Measurements from ENCODE around the gene AJUBA. TPM values are rescaled to one million over a fixed set of nuclear protein-coding genes. Genes with fewer than 3 reads are reported as not detected.

AJUBA gene
- total RNA-seq (1 to 10 TPM; 5.0 to 5.5 (median 5.1) TPM), polyA plus RNA-seq (1 to 10 TPM in 2 of 3 donors, under 1 TPM in 1; 0.23 to 7.8 (median 6.0) TPM)

- peak within 1 kb of the TSS; percentile 80 to 88 (median 84) for H3K27ac ChIP-seq
- 1% methylated on average over 48 of the region's 48 CpGs for WGBS, 2 donors
- peaks cover 0 to 4% (median 0%) of the 10 kb centered on the region in 4 donors for H3K36me3 ChIP-seq
- H3K27me3 ChIP-seq, result peaks cover 0 to 6% (median 0%) of the 10 kb centered on the region in 3 donors
- no peaks in the 10 kb centered on the region for H3K9me3 ChIP-seq
- peaks cover 0 to 52% (median 33%) of the 10 kb centered on the region in 4 donors for H3K4me1 ChIP-seq
- TF ChIP-seq POLR2AphosphoS5 (IDR thresholded peaks at IDR 0.05), result peak; percentile 12 to 67 (median 51)
- TF ChIP-seq POLR2A (IDR thresholded peaks at IDR 0.05), result peak; percentile 14 to 33
- no peak for TF ChIP-seq EP300 (IDR thresholded peaks at IDR 0.05)
- TF ChIP-seq CTCF (IDR thresholded peaks at IDR 0.05), result peak in 1 of 4 experiments; percentile 18
- intact Hi-C loops (cut with DNase I), result loop anchor here (2.0 to 10.0 kb wide), 4 partner anchors 24 to 418 kb away; partner anchors contain the start of genes LRP10 and PRMT5
- H3K4me3 ChIP-seq, result peak within 1 kb of the TSS; percentile 62 to 80 (median 74)
- DNase-seq, result peak; percentile 93
Measured at GRCh38 chr14:22982477-22983245, at the start of gene AJUBA. Gene AJUBA, minus strand, starts transcription at chr14:22982551. Its CDS starts 285 bp downstream, at chr14:22982266.

GRCh38 chr14:23030936-23031335 is 48.6 kb upstream of the AJUBA start:
- H3K4me1 ChIP-seq, result peaks cover 0 to 14% (median 13%) of the 10 kb centered on the region in 4 donors
- intact Hi-C loops (cut with DNase I), result no loop called here
- 97% methylated on average over 4 of the region's 4 CpGs for WGBS, 2 donors

GRCh38 chr14:23028799-23029198 is 46.4 kb upstream of the AJUBA start:
- Histone ChIP-seq H3K4me1 (peaks cover 0 to 11% (median 7%) of the 10 kb centered on the region in 4 donors), H3K4me3 (no peak overlapping the region), H3K9me3 (no peaks in the 10 kb centered on the region), H3K36me3 (peaks cover 17 to 91% (median 39%) of the 10 kb centered on the region in 4 donors), H3K27me3 (no peaks in the 10 kb centered on the region), H3K27ac (no peak overlapping the region)
- intact Hi-C loops (cut with DNase I), result no loop called here
- no peak for DNase-seq
- no peak for TF ChIP-seq POLR2AphosphoS5 (IDR thresholded peaks at IDR 0.05)
- TF ChIP-seq CTCF (IDR thresholded peaks at IDR 0.05), result no peak
- TF ChIP-seq EP300 (IDR thresholded peaks at IDR 0.05), result no peak
- TF ChIP-seq POLR2A (IDR thresholded peaks at IDR 0.05), result no peak
- WGBS, 2 donors, result 62 to 84% methylated on average over 2 of the region's 2 CpGs

More at GRCh38 chr14:23030936-23031335, 48.6 kb upstream of the AJUBA start:
- H3K36me3 ChIP-seq, result peaks cover 17 to 73% (median 32%) of the 10 kb centered on the region in 4 donors
- TF ChIP-seq CTCF (IDR thresholded peaks at IDR 0.05) (no peak), EP300 (IDR thresholded peaks at IDR 0.05) (no peak), POLR2AphosphoS5 (IDR thresholded peaks at IDR 0.05) (no peak)
- DNase-seq, result no peak
- H3K4me3 ChIP-seq, result no peak overlapping the region
- no peaks in the 10 kb centered on the region for H3K27me3 ChIP-seq
- no peaks in the 10 kb centered on the region for H3K9me3 ChIP-seq
- no peak overlapping the region for H3K27ac ChIP-seq

GRCh38 chr14:23025151-23025814 is 42.9 kb upstream of the AJUBA start:
- intact Hi-C loops (cut with DNase I), result no loop called here
- TF ChIP-seq EP300 (IDR thresholded peaks at IDR 0.05) (no peak), POLR2A (IDR thresholded peaks at IDR 0.05) (no peak), POLR2AphosphoS5 (IDR thresholded peaks at IDR 0.05) (no peak), CTCF (IDR thresholded peaks at IDR 0.05) (no peak)
- Histone ChIP-seq H3K4me3 (no peak overlapping the region), H3K9me3 (no peaks in the 10 kb centered on the region), H3K27me3 (no peaks in the 10 kb centered on the region), H3K36me3 (peaks cover 8 to 59% (median 12%) of the 10 kb centered on the region in 4 donors), H3K27ac (no peak overlapping the region), H3K4me1 (no peaks in the 10 kb centered on the region)
- 68 to 85% methylated on average over 4 of the region's 4 CpGs for WGBS, 2 donors
- no peak for DNase-seq

Data from sigmoid colon (tissue), 7 donors.